Astrocyte (in vitro differentiated cells and primary cell): ENCODE data around the gene NUBP1. TPM values are rescaled to one million over a fixed set of nuclear protein-coding genes. Genes with fewer than 3 reads are reported as not detected.
A peak's percentile ranks its signal among the peaks of the same experiment; 100 is the strongest.
"Not testable (repeated sequence)": the region's sequence is repeated elsewhere in the genome, so short reads cannot be mapped to it uniquely, and the experiment has no call there.

Source experiments
- DNase-seq: peaks from one replicate; pipeline ENCODE4 v3.0.0-alpha.2; 2010; ENCODE audit warnings: low read depth
- FAIRE-seq: peaks from 2 replicates; lab custom pipeline; 2011; peaks lifted over from hg19 to GRCh38; lab: Jason Lieb, UNC
- H2AFZ ChIP-seq: 2 replicates; pipeline ENCODE4 v1.6.0; 2012; ENCODE audit warnings: low read depth, low read length, inconsistent platforms
- H3K27ac ChIP-seq: 2 replicates; pipeline ENCODE4 v1.5.1; 2011; ENCODE audit warnings: low read depth, low read length, inconsistent platforms
- H3K27me3 ChIP-seq: 2 replicates; pipeline ENCODE4 v1.6.0; 2011; ENCODE audit warnings: low read length, inconsistent platforms; ENCODE audit not compliant: insufficient read depth
- H3K36me3 ChIP-seq: 2 replicates; pipeline ENCODE4 v1.5.1; 2011; ENCODE audit warnings: low read length, inconsistent platforms; ENCODE audit not compliant: insufficient read depth
- H3K4me1 ChIP-seq: 2 replicates; pipeline ENCODE4 v1.5.1; 2011; ENCODE audit warnings: low read length, inconsistent platforms; ENCODE audit not compliant: insufficient read depth
- H3K4me2 ChIP-seq: 2 replicates; pipeline ENCODE4 v1.6.0; 2012; ENCODE audit warnings: low read length, inconsistent platforms
- H3K4me3 ChIP-seq: 2 replicates; pipeline ENCODE4 v1.5.1; 2011; ENCODE audit warnings: low read depth, mild to moderate bottlenecking, low read length, inconsistent platforms; ENCODE audit not compliant: insufficient read depth
- H3K79me2 ChIP-seq: 2 replicates; pipeline ENCODE4 v1.6.0; 2012; ENCODE audit warnings: mild to moderate bottlenecking, low read length, inconsistent platforms; ENCODE audit not compliant: insufficient read depth
- H3K9ac ChIP-seq: 2 replicates; pipeline ENCODE4 v1.6.0; 2012; ENCODE audit warnings: mild to moderate bottlenecking, low read length, inconsistent platforms
- H3K9me3 ChIP-seq: 2 replicates; pipeline ENCODE4 v1.5.1; 2012; ENCODE audit warnings: low read depth, mild to moderate bottlenecking, low read length, inconsistent platforms; ENCODE audit not compliant: insufficient read depth
- H4K20me1 ChIP-seq: 2 replicates; pipeline ENCODE4 v1.6.0; 2012; ENCODE audit warnings: low read length, inconsistent platforms; ENCODE audit not compliant: insufficient read depth
- H3K27ac Mint-ChIP-seq: one replicate; pipeline ENCODE4 v1.8.0; 2021; ENCODE audit warnings: mild to moderate bottlenecking, mixed read lengths; ENCODE audit not compliant: unreplicated experiment
- H3K27me3 Mint-ChIP-seq: one replicate; pipeline ENCODE4 v1.8.0; 2021; ENCODE audit warnings: low read depth, mixed read lengths; ENCODE audit not compliant: unreplicated experiment
- H3K36me3 Mint-ChIP-seq: one replicate; pipeline ENCODE4 v1.8.0; 2021; ENCODE audit warnings: low read depth, mixed read lengths; ENCODE audit not compliant: unreplicated experiment
- H3K4me1 Mint-ChIP-seq: one replicate; pipeline ENCODE4 v1.8.0; 2021; ENCODE audit warnings: low read depth, mixed read lengths; ENCODE audit not compliant: unreplicated experiment
- H3K4me3 Mint-ChIP-seq: one replicate; pipeline ENCODE4 v1.8.0; 2021; ENCODE audit warnings: mild to moderate bottlenecking, moderate library complexity, mixed read lengths; ENCODE audit not compliant: unreplicated experiment
- H3K9me3 Mint-ChIP-seq: one replicate; pipeline ENCODE4 v1.8.0; 2021; ENCODE audit warnings: mild to moderate bottlenecking, mixed read lengths; ENCODE audit not compliant: unreplicated experiment
- EZH2 ChIP-seq: IDR thresholded peaks from 2 replicates; pipeline ENCODE4 v1.6.1; 2012; ENCODE audit warnings: mild to moderate bottlenecking, low read length, inconsistent platforms; ENCODE audit not compliant: insufficient read depth
- total RNA-seq: library from RNA; stranded (reverse); gene quantifications from 2 replicates; pipeline ENCODE4 v1.2.1, GENCODE V29; 2021
- TF ChIP-seq, protein P1 (sequence below): IDR thresholded peaks from 2 replicates; pipeline ENCODE4 v1.5.1; 2011; ENCODE audit warnings: low read depth, mild to moderate bottlenecking, inconsistent platforms, low read length, moderate library complexity; ENCODE audit not compliant: insufficient read depth

NUBP1 gene
- total RNA-seq, 1 donor from 2014 or later, result 17.4 TPM

DNA sequence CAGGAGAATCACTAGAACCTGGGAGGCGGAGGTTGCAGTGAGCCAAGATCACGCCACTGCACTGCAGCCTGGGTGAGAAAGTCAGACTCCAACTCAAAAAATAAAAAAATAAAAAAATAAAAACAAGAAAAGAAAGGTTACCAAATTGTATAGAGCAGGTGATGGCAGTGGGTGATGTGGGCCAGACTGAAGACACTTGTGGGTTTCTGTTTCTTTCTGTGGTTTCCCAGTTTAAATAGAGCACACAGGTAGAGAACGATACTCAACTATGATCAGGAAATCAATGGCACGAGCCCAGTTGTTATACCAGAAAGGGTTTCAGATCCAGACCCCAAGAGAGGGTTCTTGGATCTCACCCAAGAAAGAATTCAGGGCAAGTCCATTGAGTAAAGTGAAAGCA, 32.6 kb downstream of the NUBP1 start:
- Histone ChIP-seq H3K27ac (no peak overlapping the region), H3K4me3 (no peak overlapping the region), H3K27me3 (no peaks in the 10 kb centered on the region), H4K20me1 (no peaks in the 10 kb centered on the region), H3K36me3 (no peaks in the 10 kb centered on the region), H3K4me2 (no peak overlapping the region), H3K79me2 (no peaks in the 10 kb centered on the region), H2AFZ (no peak overlapping the region), H3K9ac (no peak overlapping the region), H3K9me3 (no peaks in the 10 kb centered on the region), H3K4me1 (no peaks in the 10 kb centered on the region)
- H3K27ac Mint-ChIP-seq, result peak overlapping the region; percentile 34
- H3K4me1 Mint-ChIP-seq, result peaks cover 4% of the 10 kb centered on the region
- TF ChIP-seq, protein P1, sequence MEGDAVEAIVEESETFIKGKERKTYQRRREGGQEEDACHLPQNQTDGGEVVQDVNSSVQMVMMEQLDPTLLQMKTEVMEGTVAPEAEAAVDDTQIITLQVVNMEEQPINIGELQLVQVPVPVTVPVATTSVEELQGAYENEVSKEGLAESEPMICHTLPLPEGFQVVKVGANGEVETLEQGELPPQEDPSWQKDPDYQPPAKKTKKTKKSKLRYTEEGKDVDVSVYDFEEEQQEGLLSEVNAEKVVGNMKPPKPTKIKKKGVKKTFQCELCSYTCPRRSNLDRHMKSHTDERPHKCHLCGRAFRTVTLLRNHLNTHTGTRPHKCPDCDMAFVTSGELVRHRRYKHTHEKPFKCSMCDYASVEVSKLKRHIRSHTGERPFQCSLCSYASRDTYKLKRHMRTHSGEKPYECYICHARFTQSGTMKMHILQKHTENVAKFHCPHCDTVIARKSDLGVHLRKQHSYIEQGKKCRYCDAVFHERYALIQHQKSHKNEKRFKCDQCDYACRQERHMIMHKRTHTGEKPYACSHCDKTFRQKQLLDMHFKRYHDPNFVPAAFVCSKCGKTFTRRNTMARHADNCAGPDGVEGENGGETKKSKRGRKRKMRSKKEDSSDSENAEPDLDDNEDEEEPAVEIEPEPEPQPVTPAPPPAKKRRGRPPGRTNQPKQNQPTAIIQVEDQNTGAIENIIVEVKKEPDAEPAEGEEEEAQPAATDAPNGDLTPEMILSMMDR, result no peak
- no peak for TF ChIP-seq EZH2
- peaks cover 9% of the 10 kb centered on the region for H3K27me3 Mint-ChIP-seq
- DNase-seq, result no peak
- no peaks in the 10 kb centered on the region for H3K9me3 Mint-ChIP-seq
- no peak for FAIRE-seq
- no peak overlapping the region for H3K4me3 Mint-ChIP-seq
- H3K36me3 Mint-ChIP-seq, result no peaks in the 10 kb centered on the region

DNA sequence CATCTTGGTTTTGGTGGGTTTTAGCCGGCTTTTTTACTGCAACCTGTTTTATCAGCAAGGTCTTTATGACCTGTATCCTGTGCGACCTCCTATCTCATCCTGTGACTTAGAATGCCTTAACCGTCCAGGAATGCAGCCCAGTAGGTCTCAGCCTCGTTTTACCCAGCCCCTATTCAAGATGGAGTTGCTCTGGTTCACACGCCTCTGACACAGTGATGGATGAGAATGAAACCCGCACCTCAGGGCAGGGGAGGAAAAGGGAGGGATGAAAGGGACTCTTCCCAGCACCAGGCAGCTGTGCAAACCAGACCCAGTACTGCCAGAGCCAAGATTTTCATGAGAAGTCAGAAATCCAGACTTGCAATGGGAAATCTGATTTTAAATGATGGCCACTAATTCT, 33.3 kb downstream of the NUBP1 start:
- not testable (repeated sequence) for H3K27ac Mint-ChIP-seq, FAIRE-seq, H3K4me1 Mint-ChIP-seq, H2AFZ ChIP-seq, H3K4me3 ChIP-seq, H3K27me3 ChIP-seq, H3K9me3 Mint-ChIP-seq, H3K27ac ChIP-seq, H3K36me3 ChIP-seq, H4K20me1 ChIP-seq, H3K4me3 Mint-ChIP-seq, DNase-seq, H3K4me1 ChIP-seq, H3K9ac ChIP-seq, H3K9me3 ChIP-seq, H3K4me2 ChIP-seq, H3K27me3 Mint-ChIP-seq, H3K36me3 Mint-ChIP-seq, H3K79me2 ChIP-seq

DNA sequence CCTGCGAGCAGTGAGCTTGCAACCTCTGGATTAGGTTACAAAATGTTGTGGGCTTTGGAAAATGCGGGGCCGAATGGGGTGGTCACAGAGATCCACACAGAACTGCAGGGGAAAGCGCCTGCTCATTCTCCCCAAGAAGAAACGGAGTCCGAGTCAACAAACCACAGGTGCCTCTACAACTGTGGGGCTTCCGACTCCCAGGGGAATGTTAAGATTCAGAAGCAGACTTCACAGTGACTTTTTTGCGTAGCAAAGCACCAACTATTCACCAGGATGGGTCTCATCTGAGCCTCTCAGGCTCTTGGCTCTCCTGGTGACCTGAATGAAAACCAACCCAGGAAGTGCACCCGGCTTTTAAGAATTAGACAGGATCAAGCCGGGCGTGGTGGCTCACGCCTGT, 33.7 kb downstream of the NUBP1 start:
- no peaks in the 10 kb centered on the region for H3K4me1 ChIP-seq

DNA sequence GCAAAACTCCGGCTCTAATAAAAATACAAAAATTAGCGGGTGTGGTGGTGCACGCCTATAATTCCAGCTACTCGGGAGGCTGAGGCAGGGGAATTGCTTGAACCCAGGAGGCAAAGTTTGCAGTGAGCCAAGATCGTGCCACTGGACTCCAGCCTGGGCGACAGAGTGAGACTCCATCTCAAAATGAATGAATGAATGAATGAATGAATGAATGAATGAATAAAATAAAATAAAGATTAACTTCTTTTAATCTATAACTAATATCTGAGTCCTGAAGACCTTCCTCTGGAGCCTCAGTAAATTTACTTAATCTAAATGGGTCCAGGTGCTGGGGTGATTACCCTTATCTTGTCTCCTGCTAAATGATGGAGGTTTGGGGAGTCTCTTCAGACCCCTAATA, 36.3 kb downstream of the NUBP1 start:
- not testable (repeated sequence) for H3K27me3 ChIP-seq, H3K36me3 Mint-ChIP-seq, H3K27me3 Mint-ChIP-seq, H3K4me1 ChIP-seq, DNase-seq, H3K27ac ChIP-seq, H3K4me1 Mint-ChIP-seq, H3K4me3 Mint-ChIP-seq, H3K79me2 ChIP-seq, H3K36me3 ChIP-seq, H3K9me3 Mint-ChIP-seq, H3K9me3 ChIP-seq, H3K4me2 ChIP-seq, H3K27ac Mint-ChIP-seq, H2AFZ ChIP-seq, H3K4me3 ChIP-seq, FAIRE-seq, H3K9ac ChIP-seq, H4K20me1 ChIP-seq

More for the DNA sequence above, 33.7 kb downstream of the NUBP1 start:
- Mint-ChIP-seq H3K9me3 (no peaks in the 10 kb centered on the region), H3K4me3 (no peak overlapping the region), H3K36me3 (no peaks in the 10 kb centered on the region), H3K27me3 (peaks cover 9% of the 10 kb centered on the region), H3K4me1 (peaks cover 4% of the 10 kb centered on the region), H3K27ac (no peak overlapping the region)
- H3K27ac ChIP-seq, result no peak overlapping the region
- H3K36me3 ChIP-seq, result no peaks in the 10 kb centered on the region
- no peaks in the 10 kb centered on the region for H3K9me3 ChIP-seq
- no peak overlapping the region for H3K4me2 ChIP-seq
- H3K9ac ChIP-seq, result no peak overlapping the region
- H3K4me3 ChIP-seq, result no peak overlapping the region
- no peak for FAIRE-seq
- H4K20me1 ChIP-seq, result no peaks in the 10 kb centered on the region
- no peak for DNase-seq
- no peaks in the 10 kb centered on the region for H3K27me3 ChIP-seq
- TF ChIP-seq, protein P1, result no peak
- TF ChIP-seq EZH2, result no peak
- no peak overlapping the region for H2AFZ ChIP-seq
- H3K79me2 ChIP-seq, result no peaks in the 10 kb centered on the region
